ENCODE measurements around the gene ZNF408. TPM values are rescaled to one million over a fixed set of nuclear protein-coding genes. Genes with fewer than 3 reads are reported as not detected.

ZNF408 gene
- total and polyA plus RNA-seq, 2 of the 13 experiments (the other 11 are each of a cell fraction or from before 2014, with no cell fraction given) = 11.2 to 12.5 TPM

DNA sequence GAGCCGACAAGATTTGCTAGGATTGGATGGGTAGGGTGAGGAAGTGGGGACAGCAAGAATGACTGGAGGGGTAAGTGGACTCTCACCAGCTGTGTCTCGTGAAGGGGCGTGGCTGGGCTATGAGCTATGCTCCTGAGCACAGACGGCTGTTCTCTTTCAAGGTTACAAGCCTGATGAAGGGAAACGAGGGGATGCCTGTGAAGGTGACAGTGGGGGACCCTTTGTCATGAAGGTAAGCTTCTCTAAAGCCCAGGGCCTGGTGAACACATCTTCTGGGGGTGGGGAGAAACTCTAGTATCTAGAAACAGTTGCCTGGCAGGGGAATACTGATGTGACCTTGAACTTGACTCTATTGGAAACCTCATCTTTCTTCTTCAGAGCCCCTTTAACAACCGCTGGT is 38.1 kb downstream of the ZNF408 start:
- H2AFZ ChIP-seq (ENCODE audit: low read length) = no peak overlapping the region
- DNase-seq (ENCODE audit: low spot score) = no peak
- no peak overlapping the region for H3K4me2 ChIP-seq (ENCODE audit: low read depth, low read length)
- in situ Hi-C loops (cut with HindIII; ENCODE audit: extremely low pct_ligation_motif_present, low pct_unique_long_range_greater_than_20kb) = no loop called here
- POLR2A ChIA-PET = interaction anchor here (1.4 to 8.3 kb wide), 3 partner anchors 10 to 19 kb away, joined by 3 to 58 read pairs (median 3); partner anchors contain the start of gene F2
- H3K36me3 ChIP-seq (replicated peaks in 1 of 2; ENCODE audit: control insufficient read depth in 1 of 2, insufficient read depth in 2 of 2, low read length in 2 of 2) = peaks cover 24 to 54% of the 10 kb centered on the region in 2 experiments
- H3K9me3 ChIP-seq (ENCODE audit: low read length) = no peaks in the 10 kb centered on the region
- no peaks in the 10 kb centered on the region for H3K27me3 ChIP-seq (ENCODE audit: control insufficient read depth in 1 of 2, insufficient read depth in 2 of 2, low read length in 2 of 2)
- H4K20me1 ChIP-seq (ENCODE audit: insufficient read depth, low read length) = peaks cover 37% of the 10 kb centered on the region
- CTCF ChIA-PET (ENCODE audit: low intra/inter-chr PET ratio, low total read pairs) = no interaction called here
- peak; percentile 9 for ATAC-seq
- peaks cover 14% of the 10 kb centered on the region for H3K4me1 ChIP-seq (ENCODE audit: insufficient read depth, low read length)
- WGBS (ENCODE audit: low lambda C conversion rate) = 84% methylated on average over 6 of the region's 6 CpGs
- FAIRE-seq = no peak
- TF ChIP-seq POLR2AphosphoS5 (IDR thresholded peaks at IDR 0.05; ENCODE audit: low read depth, low read length) = peak; percentile 25; the same call in 1 of the 2 replicates
- TF ChIP-seq EP300 (IDR thresholded peaks at IDR 0.05; ENCODE audit: low read depth in 2 of 2, low read length in 2 of 2) = no peak
- no peak for TF ChIP-seq EP300 (CRISPR knock-in tag; IDR thresholded peaks at IDR 0.05; ENCODE audit: borderline replicate concordance)
- peak in 1 of 2 experiments; percentile 50; a peak in 2 of 4 replicates for TF ChIP-seq POLR2A (IDR thresholded peaks at IDR 0.05; ENCODE audit: insufficient read depth in 1 of 2, low read depth in 2 of 2, low read length in 2 of 2)
- no peak for TF ChIP-seq ZNF44 (CRISPR knock-in tag; IDR thresholded peaks at IDR 0.05)
- no peak overlapping the region for H3K4me3 ChIP-seq (replicated peaks in 1 of 3; ENCODE audit: insufficient read depth in 1 of 3, low read depth in 2 of 3, low read length in 3 of 3)
- intact Hi-C loops (cut with micrococcal nuclease; ENCODE audit: unreplicated experiment) = no loop called here
- no peak overlapping the region for H3K27ac ChIP-seq (ENCODE audit: extremely low read length, insufficient read depth, low read length)
- no TSS peak for BruUV-seq (replicated peaks)
- H3K79me2 ChIP-seq (ENCODE audit: insufficient read depth, low read length) = peaks cover 8% of the 10 kb centered on the region
- H3K9ac ChIP-seq (ENCODE audit: insufficient read depth, low read depth, low read length) = no peak overlapping the region

- H3K36me3 ChIP-seq (replicated peaks in 1 of 2; ENCODE audit: control insufficient read depth in 1 of 2, insufficient read depth in 2 of 2, low read length in 2 of 2) = peaks cover 29 to 53% of the 10 kb centered on the region in 2 experiments
- H3K27ac ChIP-seq (ENCODE audit: extremely low read length, insufficient read depth, low read length) = peak overlapping the region; percentile 3
- H3K9me3 ChIP-seq (ENCODE audit: low read length) = no peaks in the 10 kb centered on the region
- no peaks in the 10 kb centered on the region for H3K4me1 ChIP-seq (ENCODE audit: insufficient read depth, low read length)
- ChIA-PET CTCF (ENCODE audit: low intra/inter-chr PET ratio, low total read pairs) (no interaction called here), POLR2A (interaction anchor here (0.7 to 4.8 kb wide), 6 partner anchors 8 to 67 kb away, joined by 3 to 38 read pairs (median 6); partner anchors contain the start of genes ARHGAP1, F2 and ZNF408)
- DNase-seq (ENCODE audit: low spot score) (no peak), FAIRE-seq (no peak), ATAC-seq (peak; percentile 2)
- intact Hi-C loops (cut with micrococcal nuclease; ENCODE audit: unreplicated experiment) = no loop called here
- peaks cover 30% of the 10 kb centered on the region for H4K20me1 ChIP-seq (ENCODE audit: insufficient read depth, low read length)
- H2AFZ ChIP-seq (ENCODE audit: low read length) = no peak overlapping the region
- H3K27me3 ChIP-seq (ENCODE audit: control insufficient read depth in 1 of 2, insufficient read depth in 2 of 2, low read length in 2 of 2) = no peaks in the 10 kb centered on the region
- in situ Hi-C loops (cut with HindIII; ENCODE audit: extremely low pct_ligation_motif_present, low pct_unique_long_range_greater_than_20kb) = no loop called here
- no peak overlapping the region for H3K9ac ChIP-seq (ENCODE audit: insufficient read depth, low read depth, low read length)
- no peak overlapping the region for H3K4me2 ChIP-seq (ENCODE audit: low read depth, low read length)
- WGBS (ENCODE audit: low lambda C conversion rate) = 75% methylated on average over 12 of the region's 12 CpGs
- peaks cover 3% of the 10 kb centered on the region for H3K79me2 ChIP-seq (ENCODE audit: insufficient read depth, low read length)
- no TSS peak for BruUV-seq (replicated peaks)
- no peak overlapping the region for H3K4me3 ChIP-seq (replicated peaks in 1 of 3; ENCODE audit: insufficient read depth in 1 of 3, low read depth in 2 of 3, low read length in 3 of 3)
- TF ChIP-seq TOPORS (CRISPR knock-in tag; IDR thresholded peaks at IDR 0.05) = 0 out of 2 replicates have a peak, but pooled peaks have one; percentile 54
- TF ChIP-seq, protein P1, sequence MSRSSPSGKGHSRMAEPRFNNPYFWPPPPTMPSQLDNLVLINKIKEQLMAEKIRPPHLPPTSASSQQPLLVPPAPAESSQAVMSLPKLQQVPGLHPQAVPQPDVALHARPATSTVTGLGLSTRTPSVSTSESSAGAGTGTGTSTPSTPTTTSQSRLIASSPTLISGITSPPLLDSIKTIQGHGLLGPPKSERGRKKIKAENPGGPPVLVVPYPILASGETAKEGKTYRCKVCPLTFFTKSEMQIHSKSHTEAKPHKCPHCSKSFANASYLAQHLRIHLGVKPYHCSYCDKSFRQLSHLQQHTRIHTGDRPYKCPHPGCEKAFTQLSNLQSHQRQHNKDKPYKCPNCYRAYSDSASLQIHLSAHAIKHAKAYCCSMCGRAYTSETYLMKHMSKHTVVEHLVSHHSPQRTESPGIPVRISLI (CRISPR knock-in tag; IDR thresholded peaks at IDR 0.05; ENCODE audit: borderline replicate concordance) = 0 out of 2 replicates have a peak, but pooled peaks have one; percentile 23
- TF ChIP-seq POLR2A (IDR thresholded peaks at IDR 0.05; ENCODE audit: insufficient read depth in 1 of 2, low read depth in 2 of 2, low read length in 2 of 2) = peak; percentile 7 to 46; a peak in 2 of 4 replicates
- TF ChIP-seq KLF9 (CRISPR knock-in tag; IDR thresholded peaks at IDR 0.05; ENCODE audit: low read depth) = no peak
- TF ChIP-seq SPEN (CRISPR knock-in tag; IDR thresholded peaks at IDR 0.05; ENCODE audit: low read depth) = no peak
- 0 out of 2 replicates have a peak, but pooled peaks have one; percentile 35 for TF ChIP-seq HOXA3 (CRISPR knock-in tag; IDR thresholded peaks at IDR 0.05)
- peak; percentile 68 for TF ChIP-seq RBFOX2 (IDR thresholded peaks at IDR 0.05; ENCODE audit: low read depth, low read length)
- TF ChIP-seq ZC3H13 (CRISPR knock-in tag; IDR thresholded peaks at IDR 0.05) = peak; percentile 34; the same call in 1 of the 2 replicates
- 0 out of 2 replicates have a peak, but pooled peaks have one; percentile 12 for TF ChIP-seq ZC3H4 (CRISPR knock-in tag; IDR thresholded peaks at IDR 0.05; ENCODE audit: borderline replicate concordance)
- no peak for TF ChIP-seq SMAD9 (CRISPR knock-in tag; IDR thresholded peaks at IDR 0.05)
- TF ChIP-seq PAF1 (CRISPR knock-in tag; IDR thresholded peaks at IDR 0.05) = peak; percentile 82
- TF ChIP-seq ZFP1 (CRISPR knock-in tag; IDR thresholded peaks at IDR 0.05) = no peak
- TF ChIP-seq KLF12 (CRISPR knock-in tag; IDR thresholded peaks at IDR 0.05; ENCODE audit: borderline replicate concordance) = 0 out of 2 replicates have a peak, but pooled peaks have one; percentile 32
- no peak for TF ChIP-seq FOXM1 (CRISPR knock-in tag; IDR thresholded peaks at IDR 0.05)
- TF ChIP-seq CBFB (CRISPR knock-in tag; IDR thresholded peaks at IDR 0.05) = no peak
Measured at GRCh38 chr11:46741600-46742484, 41.0 kb downstream of the ZNF408 start.
